ENCODE data around the gene CHD2.

Gene CHD2

GRCh38 chr15:93039562-93040287 lies 139.6 kb downstream of the CHD2 start:
- DNase-seq, result peak; percentile 46
- in situ Hi-C loops (cut with MboI; ENCODE audit: low pct_unique_long_range_greater_than_20kb, low sequenced_read_pairs), result loop anchor here (25.0 kb wide), 1 partner anchor 1073 kb away; no protein-coding TSS in a partner anchor

- DNase-seq, result peak; percentile 94
- in situ Hi-C loops (cut with MboI; ENCODE audit: low pct_unique_long_range_greater_than_20kb, low sequenced_read_pairs), result loop anchor here (25.0 kb wide), 1 partner anchor 1072 kb away; no protein-coding TSS in a partner anchor
Observed at GRCh38 chr15:93040288-93041158, 140.4 kb downstream of the CHD2 start.

GRCh38 chr15:93041159-93041547 lies 141.0 kb downstream of the CHD2 start:
- no peak for DNase-seq
- in situ Hi-C loops (cut with MboI; ENCODE audit: low pct_unique_long_range_greater_than_20kb, low sequenced_read_pairs), result loop anchor here (25.0 kb wide), 1 partner anchor 1071 kb away; no protein-coding TSS in a partner anchor

GRCh38 chr15:93042211-93042610 lies 142.1 kb downstream of the CHD2 start:
- no peak for DNase-seq
- in situ Hi-C loops (cut with MboI; ENCODE audit: low pct_unique_long_range_greater_than_20kb, low sequenced_read_pairs), result loop anchor here (25.0 kb wide), 1 partner anchor 1070 kb away; no protein-coding TSS in a partner anchor

- in situ Hi-C loops (cut with MboI; ENCODE audit: low pct_unique_long_range_greater_than_20kb, low sequenced_read_pairs), result loop anchor here (25.0 kb wide), 1 partner anchor 1069 kb away; no protein-coding TSS in a partner anchor
- DNase-seq, result no peak
Observed at GRCh38 chr15:93042691-93043378, 142.7 kb downstream of the CHD2 start.

GRCh38 chr15:93043621-93044300 lies 143.6 kb downstream of the CHD2 start:
- in situ Hi-C loops (cut with MboI; ENCODE audit: low pct_unique_long_range_greater_than_20kb, low sequenced_read_pairs), result loop anchor here (25.0 kb wide), 1 partner anchor 1069 kb away; no protein-coding TSS in a partner anchor
- no peak for DNase-seq

- no peak for DNase-seq
- in situ Hi-C loops (cut with MboI; ENCODE audit: low pct_unique_long_range_greater_than_20kb, low sequenced_read_pairs), result loop anchor here (25.0 kb wide), 1 partner anchor 1068 kb away; no protein-coding TSS in a partner anchor
Observed at GRCh38 chr15:93044301-93045190, 144.4 kb downstream of the CHD2 start.

GRCh38 chr15:93045191-93045785 lies 145.2 kb downstream of the CHD2 start:
- DNase-seq, result no peak
- in situ Hi-C loops (cut with MboI; ENCODE audit: low pct_unique_long_range_greater_than_20kb, low sequenced_read_pairs), result loop anchor here (25.0 kb wide), 1 partner anchor 1067 kb away; no protein-coding TSS in a partner anchor

GRCh38 chr15:93046120-93046519 lies 146.0 kb downstream of the CHD2 start:
- in situ Hi-C loops (cut with MboI; ENCODE audit: low pct_unique_long_range_greater_than_20kb, low sequenced_read_pairs), result loop anchor here (25.0 kb wide), 1 partner anchor 1066 kb away; no protein-coding TSS in a partner anchor
- no peak for DNase-seq

GRCh38 chr15:93046721-93047120 lies 146.6 kb downstream of the CHD2 start:
- in situ Hi-C loops (cut with MboI; ENCODE audit: low pct_unique_long_range_greater_than_20kb, low sequenced_read_pairs), result loop anchor here (25.0 kb wide), 1 partner anchor 1066 kb away; no protein-coding TSS in a partner anchor
- DNase-seq, result no peak

GRCh38 chr15:93047621-93048425 lies 147.7 kb downstream of the CHD2 start:
- DNase-seq, result peak; percentile 49
- in situ Hi-C loops (cut with MboI; ENCODE audit: low pct_unique_long_range_greater_than_20kb, low sequenced_read_pairs), result loop anchor here (25.0 kb wide), 1 partner anchor 1064 kb away; no protein-coding TSS in a partner anchor

GRCh38 chr15:93048426-93048721 lies 148.2 kb downstream of the CHD2 start:
- DNase-seq, result no peak
- in situ Hi-C loops (cut with MboI; ENCODE audit: low pct_unique_long_range_greater_than_20kb, low sequenced_read_pairs), result loop anchor here (25.0 kb wide), 1 partner anchor 1064 kb away; no protein-coding TSS in a partner anchor

- DNase-seq, result no peak
Observed at GRCh38 chr15:93048759-93049161, 148.6 kb downstream of the CHD2 start.

GRCh38 chr15:93049233-93049632 lies 149.1 kb downstream of the CHD2 start:
- in situ Hi-C loops (cut with MboI; ENCODE audit: low pct_unique_long_range_greater_than_20kb, low sequenced_read_pairs), result loop anchor here (25.0 kb wide), 1 partner anchor 1063 kb away; no protein-coding TSS in a partner anchor
- no peak for DNase-seq

More at GRCh38 chr15:93048759-93049161, 148.6 kb downstream of the CHD2 start:
- in situ Hi-C loops (cut with MboI; ENCODE audit: low pct_unique_long_range_greater_than_20kb, low sequenced_read_pairs), result loop anchor here (25.0 kb wide), 1 partner anchor 1064 kb away; no protein-coding TSS in a partner anchor

- no peak for DNase-seq
- in situ Hi-C loops (cut with MboI; ENCODE audit: low pct_unique_long_range_greater_than_20kb, low sequenced_read_pairs), result loop anchor here (25.0 kb wide), 1 partner anchor 1062 kb away; no protein-coding TSS in a partner anchor
Observed at GRCh38 chr15:93049914-93050578, 149.9 kb downstream of the CHD2 start.

- in situ Hi-C loops (cut with MboI; ENCODE audit: low pct_unique_long_range_greater_than_20kb, low sequenced_read_pairs), result no loop called here
- no peak for DNase-seq
Observed at GRCh38 chr15:93050648-93051047, 150.5 kb downstream of the CHD2 start.
